ENCODE results near the gene BRD4. TPM values are rescaled to one million over a fixed set of nuclear protein-coding genes. Genes with fewer than 3 reads are reported as not detected.

The BRD4 gene
- total RNA-seq, 1 donor from 2014 or later, result 104 TPM

DNA sequence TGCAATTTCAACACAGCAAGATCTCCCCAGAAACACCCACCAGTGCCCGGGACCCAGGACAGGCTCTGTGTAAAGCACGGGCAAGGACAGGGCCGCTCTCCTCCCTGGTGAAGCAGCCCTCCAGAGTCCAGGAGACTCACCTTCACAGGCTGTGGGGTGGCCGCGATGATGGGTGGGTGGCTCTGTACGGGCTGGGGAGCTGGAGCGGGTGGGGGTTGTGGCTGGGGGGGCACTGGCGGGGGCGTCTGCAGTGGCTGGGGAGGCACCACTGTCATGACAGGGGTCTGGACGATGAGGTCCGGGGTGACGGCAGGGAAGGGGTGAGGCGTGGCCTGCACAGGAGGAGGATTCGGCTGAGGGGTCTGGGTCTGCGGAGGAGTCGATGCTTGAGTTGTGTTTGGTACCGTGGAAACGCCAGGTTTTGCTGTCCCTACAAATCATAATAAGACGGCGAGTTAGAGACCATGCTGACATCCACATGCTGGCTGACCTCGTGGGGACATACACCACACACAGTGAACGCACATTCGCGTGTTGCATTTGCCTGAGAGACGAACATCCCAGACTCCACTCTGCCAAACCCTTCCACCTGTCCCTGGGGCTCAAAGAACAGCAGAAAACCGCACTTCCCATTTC is 67.0 kb downstream of the BRD4 start:
- ATAC-seq, result no peak

GRCh38 chr19:15264933-15265206 is 67.5 kb downstream of the BRD4 start:
- intact Hi-C loops (cut with DNase I), result no loop called here
- DNase-seq (no peak), ATAC-seq (no peak)
- peak overlapping the region; percentile 67 for H3K27ac ChIP-seq
- no peaks in the 10 kb centered on the region for H3K9me3 ChIP-seq
- H3K4me3 ChIP-seq, result no peak overlapping the region
- no peaks in the 10 kb centered on the region for H3K27me3 ChIP-seq (ENCODE audit: low read depth)
- TF ChIP-seq, protein P1, sequence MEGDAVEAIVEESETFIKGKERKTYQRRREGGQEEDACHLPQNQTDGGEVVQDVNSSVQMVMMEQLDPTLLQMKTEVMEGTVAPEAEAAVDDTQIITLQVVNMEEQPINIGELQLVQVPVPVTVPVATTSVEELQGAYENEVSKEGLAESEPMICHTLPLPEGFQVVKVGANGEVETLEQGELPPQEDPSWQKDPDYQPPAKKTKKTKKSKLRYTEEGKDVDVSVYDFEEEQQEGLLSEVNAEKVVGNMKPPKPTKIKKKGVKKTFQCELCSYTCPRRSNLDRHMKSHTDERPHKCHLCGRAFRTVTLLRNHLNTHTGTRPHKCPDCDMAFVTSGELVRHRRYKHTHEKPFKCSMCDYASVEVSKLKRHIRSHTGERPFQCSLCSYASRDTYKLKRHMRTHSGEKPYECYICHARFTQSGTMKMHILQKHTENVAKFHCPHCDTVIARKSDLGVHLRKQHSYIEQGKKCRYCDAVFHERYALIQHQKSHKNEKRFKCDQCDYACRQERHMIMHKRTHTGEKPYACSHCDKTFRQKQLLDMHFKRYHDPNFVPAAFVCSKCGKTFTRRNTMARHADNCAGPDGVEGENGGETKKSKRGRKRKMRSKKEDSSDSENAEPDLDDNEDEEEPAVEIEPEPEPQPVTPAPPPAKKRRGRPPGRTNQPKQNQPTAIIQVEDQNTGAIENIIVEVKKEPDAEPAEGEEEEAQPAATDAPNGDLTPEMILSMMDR (IDR thresholded peaks at IDR 0.05), result no peak
- H3K4me1 ChIP-seq, result peaks cover 54% of the 10 kb centered on the region
- H3K36me3 ChIP-seq, result peaks cover 97% of the 10 kb centered on the region

More for the DNA sequence above, 67.0 kb downstream of the BRD4 start:
- H3K4me1 ChIP-seq, result peaks cover 57% of the 10 kb centered on the region
- peak overlapping the region; percentile 67 for H3K27ac ChIP-seq
- no peaks in the 10 kb centered on the region for H3K27me3 ChIP-seq (ENCODE audit: low read depth)
- H3K36me3 ChIP-seq, result peaks cover 97% of the 10 kb centered on the region
- H3K9me3 ChIP-seq, result no peaks in the 10 kb centered on the region
- intact Hi-C loops (cut with DNase I), result no loop called here
- TF ChIP-seq, protein P1 (IDR thresholded peaks at IDR 0.05), result no peak
- H3K4me3 ChIP-seq, result no peak overlapping the region
- DNase-seq, result no peak

DNA sequence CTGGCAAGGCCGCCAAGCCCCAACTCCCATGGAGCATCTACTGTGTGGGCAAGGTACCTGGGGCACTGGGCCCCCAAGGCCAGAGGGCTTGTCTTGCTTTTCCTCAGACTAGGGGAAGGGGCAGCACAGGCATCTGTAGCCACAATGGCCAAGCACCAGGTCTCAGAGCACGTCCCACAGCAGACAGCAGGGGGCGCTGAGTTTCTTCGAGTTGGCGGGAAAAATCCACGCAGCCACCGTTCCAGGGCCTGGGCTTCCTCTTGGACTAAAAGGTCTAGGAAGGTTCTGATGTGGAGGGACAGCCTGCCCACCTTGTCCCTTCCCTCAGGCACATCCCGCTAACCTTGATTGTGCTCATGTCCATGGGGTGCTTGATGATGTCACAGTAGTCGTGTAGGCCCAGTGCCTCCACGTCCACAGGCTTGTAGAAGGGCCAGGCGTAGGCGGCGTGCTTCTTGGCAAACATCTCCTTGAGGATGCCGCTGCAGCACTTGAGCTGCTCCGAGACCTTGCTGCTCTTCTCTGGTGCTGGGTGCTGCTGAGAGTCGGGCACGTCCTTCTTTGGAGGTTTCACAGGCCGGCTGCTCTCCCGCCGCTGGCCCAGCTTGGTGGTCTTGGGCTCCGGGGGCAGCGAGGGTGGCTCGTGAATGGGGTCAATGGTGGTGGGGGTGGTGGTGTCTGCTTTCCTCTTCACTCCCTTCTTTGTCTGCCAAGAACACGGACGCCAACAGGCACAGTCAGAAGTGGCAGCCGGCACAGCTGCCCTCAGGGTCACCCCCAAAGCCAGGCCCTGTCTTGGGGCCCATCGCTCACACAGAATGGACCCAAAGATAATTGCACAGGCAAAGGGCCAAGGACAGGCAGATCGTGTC is 68.0 kb downstream of the BRD4 start:
- Histone ChIP-seq H3K4me1 (peaks cover 48% of the 10 kb centered on the region), H3K36me3 (peaks cover 97% of the 10 kb centered on the region), H3K9me3 (no peaks in the 10 kb centered on the region), H3K27me3 (ENCODE audit: low read depth) (no peaks in the 10 kb centered on the region), H3K27ac (peak overlapping the region; percentile 67), H3K4me3 (no peak overlapping the region)
- peak; percentile 80 for DNase-seq
- TF ChIP-seq, protein P1 (IDR thresholded peaks at IDR 0.05), result peak; percentile 77
- peak; percentile 60 to 64 for ATAC-seq
- intact Hi-C loops (cut with DNase I), result no loop called here

- no peak for DNase-seq
- no peak for ATAC-seq
- Histone ChIP-seq H3K36me3 (peaks cover 98% of the 10 kb centered on the region), H3K4me3 (no peak overlapping the region), H3K27ac (peak overlapping the region; percentile 67), H3K9me3 (no peaks in the 10 kb centered on the region), H3K27me3 (ENCODE audit: low read depth) (no peaks in the 10 kb centered on the region), H3K4me1 (peaks cover 40% of the 10 kb centered on the region)
- intact Hi-C loops (cut with DNase I), result no loop called here
- TF ChIP-seq, protein P1 (IDR thresholded peaks at IDR 0.05), result no peak
These were observed 68.9 kb downstream of the BRD4 start for GRCh38 chr19:15263361-15263985.

- ATAC-seq, result no peak
- DNase-seq, result no peak
- Histone ChIP-seq H3K9me3 (no peaks in the 10 kb centered on the region), H3K27me3 (ENCODE audit: low read depth) (no peaks in the 10 kb centered on the region), H3K4me3 (no peak overlapping the region), H3K36me3 (peaks cover 98% of the 10 kb centered on the region), H3K4me1 (peaks cover 32% of the 10 kb centered on the region), H3K27ac (no peak overlapping the region)
- intact Hi-C loops (cut with DNase I), result no loop called here
- TF ChIP-seq, protein P1 (IDR thresholded peaks at IDR 0.05), result no peak
These were observed 70.3 kb downstream of the BRD4 start for GRCh38 chr19:15262011-15262410.

Data from lower lobe of right lung (tissue), 2 donors.